ENCODE results near the gene APH1A. TPM values are rescaled to one million over a fixed set of nuclear protein-coding genes. Genes with fewer than 3 reads are reported as not detected.
"Not testable (repeated sequence)": the region's sequence is repeated elsewhere in the genome, so short reads cannot be mapped to it uniquely, and the experiment has no call there.

APH1A gene
- total RNA-seq, 1 donor from 2014 or later: 148 TPM

GRCh38 chr1:150226486-150226885, 42.3 kb downstream of the APH1A start:
- no peaks in the 10 kb centered on the region for H3K27me3 Mint-ChIP-seq
- no peak for DNase-seq (ENCODE audit: extremely low spot score, unreplicated experiment)
- H3K4me3 Mint-ChIP-seq: no peak overlapping the region
- TF ChIP-seq CTCF (conservative IDR thresholded peaks at IDR 0.05): no peak
- H3K4me1 Mint-ChIP-seq (ENCODE audit: unreplicated experiment): no peaks in the 10 kb centered on the region
- peaks cover 48% of the 10 kb centered on the region for H3K36me3 Mint-ChIP-seq
- no peak overlapping the region for H3K27ac Mint-ChIP-seq
- H3K9me3 Mint-ChIP-seq: no peaks in the 10 kb centered on the region

- no peak for DNase-seq (ENCODE audit: extremely low spot score, unreplicated experiment)
- Mint-ChIP-seq H3K27me3 (no peaks in the 10 kb centered on the region), H3K27ac (no peak overlapping the region), H3K4me1 (ENCODE audit: unreplicated experiment) (no peaks in the 10 kb centered on the region), H3K9me3 (no peaks in the 10 kb centered on the region), H3K36me3 (peaks cover 44% of the 10 kb centered on the region), H3K4me3 (no peak overlapping the region)
- no peak for TF ChIP-seq CTCF (conservative IDR thresholded peaks at IDR 0.05)
Observed at GRCh38 chr1:150225546-150225945, 43.3 kb downstream of the APH1A start.

GRCh38 chr1:150224983-150225382, 43.8 kb downstream of the APH1A start:
- Mint-ChIP-seq H3K4me3 (no peak overlapping the region), H3K9me3 (no peaks in the 10 kb centered on the region), H3K36me3 (peaks cover 44% of the 10 kb centered on the region), H3K27ac (no peak overlapping the region), H3K27me3 (no peaks in the 10 kb centered on the region), H3K4me1 (ENCODE audit: unreplicated experiment) (no peaks in the 10 kb centered on the region)
- DNase-seq (ENCODE audit: extremely low spot score, unreplicated experiment): no peak
- TF ChIP-seq CTCF (conservative IDR thresholded peaks at IDR 0.05): no peak

- peaks cover 30% of the 10 kb centered on the region for H3K36me3 Mint-ChIP-seq
- H3K27ac Mint-ChIP-seq: no peak overlapping the region
- no peaks in the 10 kb centered on the region for H3K9me3 Mint-ChIP-seq
- no peaks in the 10 kb centered on the region for H3K4me1 Mint-ChIP-seq (ENCODE audit: unreplicated experiment)
- H3K27me3 Mint-ChIP-seq: no peaks in the 10 kb centered on the region
- DNase-seq (ENCODE audit: extremely low spot score, unreplicated experiment): no peak
- H3K4me3 Mint-ChIP-seq: no peak overlapping the region
- TF ChIP-seq CTCF (conservative IDR thresholded peaks at IDR 0.05): peak; percentile 70
Observed at GRCh38 chr1:150221552-150221951, 47.3 kb downstream of the APH1A start.

GRCh38 chr1:150215855-150216254, 53.0 kb downstream of the APH1A start:
- H3K9me3 Mint-ChIP-seq; H3K27me3 Mint-ChIP-seq; H3K27ac Mint-ChIP-seq; DNase-seq (ENCODE audit: extremely low spot score, unreplicated experiment); H3K36me3 Mint-ChIP-seq; H3K4me3 Mint-ChIP-seq: not testable (repeated sequence)
- H3K4me1 Mint-ChIP-seq (ENCODE audit: unreplicated experiment): peaks cover 12% of the 10 kb centered on the region

Other genes starting within 250 kb of the APH1A start
- 25.9 and 41.5 TPM in 2 replicates for gene VPS45, start 201.2 kb downstream of the APH1A start, total RNA-seq (ENCODE audit: low replicate concordance)
- gene PLEKHO1, start 119.1 kb downstream of the APH1A start, total RNA-seq (ENCODE audit: low replicate concordance): 27.1 and 72.0 TPM in 2 replicates
- gene ANP32E, start 32.9 kb downstream of the APH1A start, total RNA-seq (ENCODE audit: low replicate concordance): 26.8 and 71.9 TPM in 2 replicates
- gene CA14, start 11.2 kb downstream of the APH1A start, total RNA-seq (ENCODE audit: low replicate concordance): 0.43 and 42.9 TPM in 2 replicates
- 3.8 and 29.6 TPM in 2 replicates for gene C1orf54, start 3.8 kb upstream of the APH1A start, total RNA-seq (ENCODE audit: low replicate concordance)
- gene CIART, start 13.5 kb upstream of the APH1A start, total RNA-seq (ENCODE audit: low replicate concordance): 1.4 and 5.1 TPM in 2 replicates
- gene MRPS21, start 24.8 kb upstream of the APH1A start, total RNA-seq (ENCODE audit: low replicate concordance): 81.7 and 84.4 TPM in 2 replicates
- gene PRPF3, start 52.5 kb upstream of the APH1A start, total RNA-seq (ENCODE audit: low replicate concordance): 52.5 and 70.2 TPM in 2 replicates
- 30.9 and 37.8 TPM in 2 replicates for gene RPRD2, start 95.1 kb upstream of the APH1A start, total RNA-seq (ENCODE audit: low replicate concordance)
- 30.2 and 36.6 TPM in 2 replicates for gene TARS2, start 218.4 kb upstream of the APH1A start, total RNA-seq (ENCODE audit: low replicate concordance)
- gene ECM1, start 239.1 kb upstream of the APH1A start, total RNA-seq (ENCODE audit: low replicate concordance): 31.5 and 33.8 TPM in 2 replicates
- 0.55 and 0.80 TPM in 2 replicates for gene FALEC, start 246.7 kb upstream of the APH1A start, total RNA-seq (ENCODE audit: low replicate concordance)